Measurements from ENCODE around the gene WDR74. TPM values are rescaled to one million over a fixed set of nuclear protein-coding genes. Genes with fewer than 3 reads are reported as not detected.

WDR74 gene
- total and polyA plus RNA-seq, 2 of the 13 experiments (the other 11 are each of a cell fraction or from before 2014, with no cell fraction given), result 77.0 to 83.3 TPM

GRCh38 chr11:62805961-62806441 is 33.4 kb downstream of the WDR74 start:
- no peaks in the 10 kb centered on the region; the same call in 1 of the 2 replicates for H4K20me1 ChIP-seq (ENCODE audit: insufficient read depth, low read length)
- no peaks in the 10 kb centered on the region; a peak in 1 of 5 replicates for H3K27me3 ChIP-seq (ENCODE audit: control insufficient read depth in 1 of 2, insufficient read depth in 2 of 2, low read length in 2 of 2)
- no peaks in the 10 kb centered on the region for H3K9me3 ChIP-seq (ENCODE audit: low read length)
- H3K4me1 ChIP-seq (ENCODE audit: insufficient read depth, low read length), result peaks cover 24% of the 10 kb centered on the region
- H3K36me3 ChIP-seq (replicated peaks in 1 of 2; ENCODE audit: control insufficient read depth in 1 of 2, insufficient read depth in 2 of 2, low read length in 2 of 2), result peaks cover 6 to 21% of the 10 kb centered on the region in 2 experiments; a peak in 3 of 5 replicates
- 93% methylated on average over 11 of the region's 12 CpGs for WGBS (ENCODE audit: low lambda C conversion rate)
- H3K79me2 ChIP-seq (ENCODE audit: insufficient read depth, low read length), result peaks cover 18% of the 10 kb centered on the region
- DNase-seq (ENCODE audit: low spot score) (no peak), FAIRE-seq (no peak), ATAC-seq (no peak)
- H3K27ac ChIP-seq (ENCODE audit: extremely low read length, insufficient read depth, low read length), result peak overlapping the region; percentile 58
- POLR2A ChIA-PET, result interaction anchor here (0.7 to 5.7 kb wide), 19 partner anchors 8 to 100 kb away, joined by 3 to 53 read pairs (median 6); partner anchors contain the start of genes POLR2G, SLC3A2, STX5 and TAF6L
- BruUV-seq (replicated peaks), result no TSS peak
- peak overlapping the region; percentile 55 to 92 (median 57); a peak in 4 of 6 replicates for H3K4me3 ChIP-seq (replicated peaks in 1 of 3; ENCODE audit: insufficient read depth in 1 of 3, low read depth in 2 of 3, low read length in 3 of 3)
- no peak overlapping the region for H2AFZ ChIP-seq (ENCODE audit: low read length)
- H3K4me2 ChIP-seq (ENCODE audit: low read depth, low read length), result peak overlapping the region; percentile 90
- in situ Hi-C loops (cut with HindIII; ENCODE audit: extremely low pct_ligation_motif_present, low pct_unique_long_range_greater_than_20kb) (no loop called here), intact Hi-C loops (cut with micrococcal nuclease; ENCODE audit: unreplicated experiment) (loop anchor here (1.0 to 2.0 kb wide), 2 partner anchors 19 to 25 kb away; partner anchors contain the start of gene TMEM179B)
- CTCF ChIA-PET (ENCODE audit: low intra/inter-chr PET ratio, low total read pairs), result no interaction called here
- peak overlapping the region; percentile 70 for H3K9ac ChIP-seq (ENCODE audit: insufficient read depth, low read depth, low read length)
- no peak for TF ChIP-seq REL (CRISPR knock-in tag; conservative IDR thresholded peaks at IDR 0.05)
- no peak for TF ChIP-seq MZF1 (CRISPR knock-in tag; IDR thresholded peaks at IDR 0.05; ENCODE audit: borderline replicate concordance)
- TF ChIP-seq ZNF232 (CRISPR knock-in tag; IDR thresholded peaks at IDR 0.05; ENCODE audit: borderline replicate concordance), result no peak
- TF ChIP-seq KMT2A (CRISPR knock-in tag; IDR thresholded peaks at IDR 0.05), result no peak
- TF ChIP-seq KLF11 (CRISPR knock-in tag; IDR thresholded peaks at IDR 0.05), result no peak
- TF ChIP-seq ZNF260 (CRISPR knock-in tag; IDR thresholded peaks at IDR 0.05; ENCODE audit: borderline replicate concordance, low read depth), result no peak
- no peak for TF ChIP-seq E2F5 (CRISPR knock-in tag; conservative IDR thresholded peaks at IDR 0.05)
- no peak for TF ChIP-seq DBP (CRISPR knock-in tag; IDR thresholded peaks at IDR 0.05; ENCODE audit: not compliant biosample characterization)
- no peak for TF ChIP-seq HDAC6 (IDR thresholded peaks at IDR 0.05; ENCODE audit: low read depth, low read length)
- no peak for TF ChIP-seq HES4 (CRISPR knock-in tag; IDR thresholded peaks at IDR 0.05; ENCODE audit: borderline replicate concordance)
- TF ChIP-seq NPAS2 (CRISPR knock-in tag; IDR thresholded peaks at IDR 0.05; ENCODE audit: borderline replicate concordance), result no peak
- no peak for TF ChIP-seq RCOR2 (CRISPR knock-in tag; IDR thresholded peaks at IDR 0.05)
- TF ChIP-seq ZNF710 (CRISPR knock-in tag; IDR thresholded peaks at IDR 0.05; ENCODE audit: borderline replicate concordance), result no peak
- TF ChIP-seq ZNF326 (CRISPR knock-in tag; IDR thresholded peaks at IDR 0.05; ENCODE audit: borderline replicate concordance), result no peak
- TF ChIP-seq AGO2 (optimal IDR thresholded peaks at IDR 0.05; ENCODE audit: low read depth, low read length), result no peak
- no peak for TF ChIP-seq MBD4 (IDR thresholded peaks at IDR 0.05; ENCODE audit: borderline replicate concordance, low read length)
- TF ChIP-seq ARID4A (CRISPR knock-in tag; IDR thresholded peaks at IDR 0.05; ENCODE audit: borderline replicate concordance), result no peak

Data from HepG2 (cell line).